ENCODE results near the gene ZNF814.
"Not testable (repeated sequence)": the region's sequence is repeated elsewhere in the genome, so short reads cannot be mapped to it uniquely, and the experiment has no call there.

GRCh38 chr19:57862351-57862750, 26.5 kb downstream of the ZNF814 start:
- TF ChIP-seq CTCF, EZH2, EZH2phosphoT487 (IDR thresholded peaks at IDR 0.05): not testable (repeated sequence)

All from neural progenitor cell (in vitro differentiated cells).